Spleen (tissue), 11 donors: Measurements from ENCODE around the gene TGM1. TPM values are rescaled to one million over a fixed set of nuclear protein-coding genes. Genes with fewer than 3 reads are reported as not detected.
"Not testable (repeated sequence)": the region's sequence is repeated elsewhere in the genome, so short reads cannot be mapped to it uniquely, and the experiment has no call there.

Experiments
- DNase-seq: peaks from one replicate; pipeline ENCODE4 v3.0.0-alpha.2; 2020
- H3K27ac ChIP-seq, 8 donors: fragments of 200-600 bp; sonication (generic) in 7 of 8; 1 replicate in 4 of 8; 2 replicates in 4 of 8; pipeline versions ENCODE4 v1.5.0 to v1.8.0; 2016 to 2021; ENCODE audit warnings: inconsistent platforms in 4 of 8, mild to moderate bottlenecking in 4 of 8, moderate library complexity in 1 of 8
- H3K27me3 ChIP-seq, 7 donors: fragments of 200-600 bp; sonication (generic) in 6 of 7; replicated peaks in 1 of 7; 1 replicate in 4 of 7; 2 replicates in 3 of 7; pipeline versions ENCODE4 v1.5.0 to v1.8.0; 2016 to 2021; ENCODE audit warnings: inconsistent platforms in 3 of 7, mild to moderate bottlenecking in 1 of 7
- H3K36me3 ChIP-seq, 6 donors: fragments of 200-600 bp; sonication (generic) in 5 of 6; 1 replicate in 4 of 6; 2 replicates in 2 of 6; pipeline versions ENCODE4 v1.5.0 to v1.8.0; 2016 to 2021; ENCODE audit warnings: inconsistent platforms in 2 of 6
- H3K4me1 ChIP-seq, 6 donors: fragments of 200-600 bp; sonication (generic) in 5 of 6; 1 replicate in 3 of 6; 2 replicates in 3 of 6; pipeline versions ENCODE4 v1.5.0 to v1.8.0; 2016 to 2021; ENCODE audit warnings: inconsistent platforms in 3 of 6
- H3K4me3 ChIP-seq, 8 donors: fragments of 200-600 bp; sonication (generic) in 7 of 8; 1 replicate in 4 of 8; 2 replicates in 4 of 8; pipeline versions ENCODE4 v1.5.0 to v1.8.0; 2016 to 2021; ENCODE audit warnings: inconsistent platforms in 4 of 8, mild to moderate bottlenecking in 4 of 8, moderate library complexity in 2 of 8
- H3K9me3 ChIP-seq, 8 donors: fragments of 200-600 bp; sonication (generic) in 7 of 8; 1 replicate in 4 of 8; 2 replicates in 4 of 8; pipeline versions ENCODE4 v1.5.0 to v1.8.0; 2016 to 2021; ENCODE audit warnings: inconsistent platforms in 4 of 8
- POLR2A ChIP-seq, 3 donors: fragments of 450-650 bp; IDR thresholded peaks; one replicate each; pipeline ENCODE4 v1.5.1; 2017; ENCODE audit warnings: antibody characterized with exemption in 3 of 3, mild to moderate bottlenecking in 1 of 3
- POLR2AphosphoS5 ChIP-seq, 3 donors: sonication (generic); formaldehyde crosslinking; IDR thresholded peaks; one replicate each; pipeline ENCODE4 v1.5.1; 2017; ENCODE audit warnings: antibody characterized with exemption in 3 of 3
- WGBS, 5 donors: extraction: QIAGEN DNeasy Blood & Tissue Kit in 3 of 5; methylation state at CpG; one replicate each; pipeline versions ENCODE4 v1.1.5 to v1.1.7; 2013 to 2018; 5-methylcytosine and 5-hydroxymethylcytosine counted together
- intact Hi-C: fragments of 100-400 bp; cut with DNase I; formaldehyde crosslinking; loops from one replicate; pipeline ENCODE4 v1.15.0; 2023; ENCODE audit warnings: low total_unique reads
- polyA plus RNA-seq, 3 donors: library from polyadenylated mRNA; stranded (reverse); fragments of 200-250 nt; gene quantifications; one replicate each; pipeline ENCODE4 v1.2.1, GENCODE V29; 2013
- total RNA-seq, 7 donors: library from RNA; depleted of rRNA in 3 of 7; stranded (reverse); fragments of >200 nt in 3 of 7; fragmentation: NEBNext Ultra II Directional in 4 of 7; extraction: Animal tissue kit (Norgen Biotek cat#: 25700) in 4 of 7; gene quantifications; one replicate each; pipeline versions ENCODE4 v1.1.0 to v1.2.1, GENCODE V29; 2016 to 2021
- TF ChIP-seq, protein P1 (sequence below), 11 experiments: fragments of 200-600 bp in 7 of 11; fragments of 450-650 bp in 4 of 11; sonication (generic) in 4 of 11; IDR thresholded peaks in 8 of 11; conservative IDR thresholded peaks in 3 of 11; 1 replicate in 7 of 11; 2 replicates in 4 of 11; pipeline versions ENCODE4 v1.4.0 to v1.8.0; 2016 to 2021; ENCODE audit warnings: antibody characterized with exemption in 11 of 11, inconsistent platforms in 4 of 11, mild to moderate bottlenecking in 1 of 11
- donor health status: healthy with polysubstance abuse.
- donor health status: DM: no; HTN: no; CAD: no; lungs with moderate emphysema.
- donor health status: DM: no; HTN: no; CAD: no.
- donor health status: Bipolar disorder and iron deficiency.
- donor health status: healthy.
- donor health status: DM: no; HTN: no; CAD: no.
- donor health status: DM: yes; HTN: yes; CAD: no.

TGM1 gene
- total and polyA plus RNA-seq, 10 donors: 1.4 to 4.8 (median 2.7) TPM

DNA sequence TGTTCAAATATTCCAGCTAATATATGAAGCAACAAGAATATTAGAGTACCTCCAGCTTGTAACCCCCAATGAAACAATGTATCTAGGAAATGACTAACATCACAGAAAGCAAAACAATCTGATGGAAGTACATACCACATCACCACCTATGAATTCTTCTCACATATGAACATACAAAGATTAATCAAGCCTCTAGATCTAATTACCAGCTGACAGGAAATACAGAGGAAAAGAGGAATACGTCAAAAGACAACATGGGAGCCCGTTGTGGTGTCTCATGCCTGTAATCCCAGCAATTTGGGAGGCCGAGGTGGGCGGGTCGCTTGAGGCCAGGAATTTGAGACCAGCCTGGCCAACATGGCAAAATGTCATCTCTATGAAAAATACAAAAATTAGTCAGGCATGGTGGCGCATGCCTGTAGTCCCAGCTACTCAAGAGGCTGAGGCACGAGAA lies 38.3 kb downstream of the TGM1 start:
- intact Hi-C loops: no loop called here
- H3K4me3 ChIP-seq: no peak overlapping the region
- H3K4me1 ChIP-seq: peaks cover 0 to 43% (median 8%) of the 10 kb centered on the region in 6 donors
- TF ChIP-seq POLR2AphosphoS5 (IDR thresholded peaks at IDR 0.05): no peak
- no peak for TF ChIP-seq POLR2A (IDR thresholded peaks at IDR 0.05)
- TF ChIP-seq, protein P1, sequence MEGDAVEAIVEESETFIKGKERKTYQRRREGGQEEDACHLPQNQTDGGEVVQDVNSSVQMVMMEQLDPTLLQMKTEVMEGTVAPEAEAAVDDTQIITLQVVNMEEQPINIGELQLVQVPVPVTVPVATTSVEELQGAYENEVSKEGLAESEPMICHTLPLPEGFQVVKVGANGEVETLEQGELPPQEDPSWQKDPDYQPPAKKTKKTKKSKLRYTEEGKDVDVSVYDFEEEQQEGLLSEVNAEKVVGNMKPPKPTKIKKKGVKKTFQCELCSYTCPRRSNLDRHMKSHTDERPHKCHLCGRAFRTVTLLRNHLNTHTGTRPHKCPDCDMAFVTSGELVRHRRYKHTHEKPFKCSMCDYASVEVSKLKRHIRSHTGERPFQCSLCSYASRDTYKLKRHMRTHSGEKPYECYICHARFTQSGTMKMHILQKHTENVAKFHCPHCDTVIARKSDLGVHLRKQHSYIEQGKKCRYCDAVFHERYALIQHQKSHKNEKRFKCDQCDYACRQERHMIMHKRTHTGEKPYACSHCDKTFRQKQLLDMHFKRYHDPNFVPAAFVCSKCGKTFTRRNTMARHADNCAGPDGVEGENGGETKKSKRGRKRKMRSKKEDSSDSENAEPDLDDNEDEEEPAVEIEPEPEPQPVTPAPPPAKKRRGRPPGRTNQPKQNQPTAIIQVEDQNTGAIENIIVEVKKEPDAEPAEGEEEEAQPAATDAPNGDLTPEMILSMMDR (IDR thresholded peaks at IDR 0.05 in 8 of 11, conservative IDR thresholded peaks at IDR 0.05 in 3 of 11): no peak
- H3K9me3 ChIP-seq: no peaks in the 10 kb centered on the region
- DNase-seq: no peak
- peaks cover 0 to 34% (median 7%) of the 10 kb centered on the region in 6 donors for H3K36me3 ChIP-seq
- H3K27me3 ChIP-seq: no peaks in the 10 kb centered on the region
- 82 to 88% (median 87%) methylated on average over 7 of the region's 7 CpGs for WGBS, 5 donors
- H3K27ac ChIP-seq: no peak overlapping the region

GRCh38 chr14:24222987-24223386 lies 40.0 kb downstream of the TGM1 start:
- Histone ChIP-seq H3K36me3 (peaks cover 0 to 33% (median 5%) of the 10 kb centered on the region in 6 donors), H3K4me1 (peaks cover 0 to 28% (median 3%) of the 10 kb centered on the region in 6 donors)
- H3K4me3 ChIP-seq, H3K27ac ChIP-seq, H3K9me3 ChIP-seq, intact Hi-C loops, H3K27me3 ChIP-seq, DNase-seq: not testable (repeated sequence)
- 92 to 98% (median 97%) methylated on average over 4 of the region's 4 CpGs for WGBS, 5 donors

DNA sequence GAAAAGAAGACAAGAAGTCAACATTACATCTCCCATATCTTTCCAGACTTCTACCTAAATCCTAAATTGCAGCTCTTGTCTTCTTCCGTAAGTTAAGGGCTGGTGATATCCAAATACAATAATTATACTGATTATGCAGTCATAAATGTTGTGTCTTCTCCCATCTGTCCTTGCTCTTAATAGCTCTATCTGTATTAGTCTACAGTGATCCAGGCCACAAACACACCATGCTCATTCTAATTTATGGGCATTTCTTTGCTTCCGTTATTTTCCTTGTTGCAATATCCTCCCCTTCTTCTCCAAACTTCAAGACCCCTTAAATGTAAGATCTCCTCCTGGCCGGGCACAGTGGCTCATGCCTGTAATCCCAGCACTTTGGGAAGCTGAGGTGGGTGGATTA lies 43.5 kb downstream of the TGM1 start:
- no peak for DNase-seq
- intact Hi-C loops: no loop called here
- no peak overlapping the region for H3K4me3 ChIP-seq
- no peaks in the 10 kb centered on the region for H3K9me3 ChIP-seq
- H3K36me3 ChIP-seq: peaks cover 0 to 27% (median 7%) of the 10 kb centered on the region in 6 donors
- H3K27me3 ChIP-seq: no peaks in the 10 kb centered on the region
- no peak overlapping the region for H3K27ac ChIP-seq
- WGBS, 5 donors: 43 to 58% (median 53%) methylated on average over 3 of the region's 3 CpGs
- TF ChIP-seq POLR2AphosphoS5 (IDR thresholded peaks at IDR 0.05) (no peak), POLR2A (IDR thresholded peaks at IDR 0.05) (no peak)
- TF ChIP-seq, protein P1 (IDR thresholded peaks at IDR 0.05 in 8 of 11, conservative IDR thresholded peaks at IDR 0.05 in 3 of 11): no peak
- H3K4me1 ChIP-seq: peaks cover 8 to 26% (median 18%) of the 10 kb centered on the region in 6 donors

GRCh38 chr14:24219080-24219479 lies 43.9 kb downstream of the TGM1 start:
- Histone ChIP-seq H3K27ac (no peak overlapping the region), H3K27me3 (no peaks in the 10 kb centered on the region), H3K9me3 (no peaks in the 10 kb centered on the region), H3K36me3 (peaks cover 0 to 27% (median 7%) of the 10 kb centered on the region in 6 donors), H3K4me1 (peaks cover 12 to 26% (median 22%) of the 10 kb centered on the region in 6 donors), H3K4me3 (no peak overlapping the region)
- no peak for DNase-seq
- 88 to 96% (median 95%) methylated on average over 4 of the region's 4 CpGs for WGBS, 5 donors
- intact Hi-C loops: no loop called here
- TF ChIP-seq, protein P1 (IDR thresholded peaks at IDR 0.05 in 8 of 11, conservative IDR thresholded peaks at IDR 0.05 in 3 of 11): no peak
- TF ChIP-seq POLR2AphosphoS5 (IDR thresholded peaks at IDR 0.05): no peak

GRCh38 chr14:24216876-24217275 lies 46.1 kb downstream of the TGM1 start:
- Histone ChIP-seq H3K4me1 (peaks cover 22 to 43% (median 38%) of the 10 kb centered on the region in 6 donors), H3K27ac (peak overlapping the region in 3 of 8 donors; percentile 98 to 99 (median 98)), H3K36me3 (peaks cover 0 to 29% (median 7%) of the 10 kb centered on the region in 6 donors)
- H3K9me3 ChIP-seq, DNase-seq, H3K4me3 ChIP-seq, H3K27me3 ChIP-seq, intact Hi-C loops: not testable (repeated sequence)
- WGBS, 5 donors: 84 to 100% (median 96%) methylated on average over 1 of the region's 1 CpG
